Stimulated activated naive CD8-positive, alpha-beta T cell treated with anti-CD3 and anti-CD28 coated beads, Interleukin-15, Interleukin-2, amounts not matched to agents 100 ng/mL and 50 ng/mL, for 24 hours (primary cell): ENCODE results near the gene DOCK4.
"Not testable (repeated sequence)": the region's sequence is repeated elsewhere in the genome, so short reads cannot be mapped to it uniquely, and the experiment has no call there.

Source experiments
- H3K27ac Mint-ChIP-seq: one replicate; pipeline ENCODE4 v1.8.0; 2021; ENCODE audit warnings: mild to moderate bottlenecking, mixed read lengths
- H3K27me3 Mint-ChIP-seq: one replicate; pipeline ENCODE4 v1.8.0; 2021; ENCODE audit warnings: mixed read lengths
- H3K36me3 Mint-ChIP-seq: one replicate; pipeline ENCODE4 v1.8.0; 2021; ENCODE audit warnings: low read depth, mixed read lengths
- H3K4me1 Mint-ChIP-seq: one replicate; pipeline ENCODE4 v1.8.0; 2021; ENCODE audit warnings: low read depth, mixed read lengths
- H3K4me3 Mint-ChIP-seq: one replicate; pipeline ENCODE4 v1.8.0; 2021; ENCODE audit warnings: mild to moderate bottlenecking, mixed read lengths
- H3K9me3 Mint-ChIP-seq: one replicate; pipeline ENCODE4 v1.8.0; 2021; ENCODE audit warnings: mixed read lengths

Gene DOCK4

GRCh38 chr7:111914291-111914690 is 291.9 kb downstream of the DOCK4 start:
- no peak overlapping the region for H3K27ac Mint-ChIP-seq
- no peaks in the 10 kb centered on the region for H3K9me3 Mint-ChIP-seq
- no peaks in the 10 kb centered on the region for H3K36me3 Mint-ChIP-seq
- H3K27me3 Mint-ChIP-seq: peaks cover 12% of the 10 kb centered on the region
- H3K4me3 Mint-ChIP-seq: no peak overlapping the region
- peaks cover 3% of the 10 kb centered on the region for H3K4me1 Mint-ChIP-seq

- H3K27me3 Mint-ChIP-seq: no peaks in the 10 kb centered on the region
- H3K4me3 Mint-ChIP-seq: no peak overlapping the region
- H3K9me3 Mint-ChIP-seq: no peaks in the 10 kb centered on the region
- H3K36me3 Mint-ChIP-seq: no peaks in the 10 kb centered on the region
- H3K27ac Mint-ChIP-seq: no peak overlapping the region
- no peaks in the 10 kb centered on the region for H3K4me1 Mint-ChIP-seq
Measured at GRCh38 chr7:111911166-111911961, 294.8 kb downstream of the DOCK4 start.

- no peak overlapping the region for H3K27ac Mint-ChIP-seq
- no peaks in the 10 kb centered on the region for H3K9me3 Mint-ChIP-seq
- no peaks in the 10 kb centered on the region for H3K27me3 Mint-ChIP-seq
- H3K4me3 Mint-ChIP-seq: no peak overlapping the region
- no peaks in the 10 kb centered on the region for H3K4me1 Mint-ChIP-seq
- H3K36me3 Mint-ChIP-seq: no peaks in the 10 kb centered on the region
Measured at GRCh38 chr7:111910656-111911055, 295.5 kb downstream of the DOCK4 start.

DNA sequence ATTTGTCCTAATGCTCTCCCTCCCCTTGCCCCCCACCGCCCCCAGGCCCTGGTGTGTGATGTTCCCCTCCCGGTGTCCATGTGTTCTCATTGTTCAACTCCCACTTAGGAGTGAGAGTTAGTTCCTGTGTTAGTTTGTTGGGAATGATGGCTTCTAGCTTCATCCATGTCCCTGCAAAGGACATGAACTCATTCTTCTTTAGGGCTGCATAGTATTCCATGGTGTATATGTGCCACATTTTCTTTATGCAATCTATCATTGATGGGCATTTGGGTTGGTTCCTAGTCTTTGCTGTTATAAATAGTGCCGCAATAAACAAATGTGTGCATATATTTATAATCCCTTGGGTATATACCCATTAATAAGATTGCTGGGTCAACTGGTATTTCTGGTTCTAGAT is 297.5 kb downstream of the DOCK4 start:
- not testable (repeated sequence) for H3K4me1 Mint-ChIP-seq, H3K9me3 Mint-ChIP-seq, H3K36me3 Mint-ChIP-seq, H3K27ac Mint-ChIP-seq, H3K27me3 Mint-ChIP-seq, H3K4me3 Mint-ChIP-seq

DNA sequence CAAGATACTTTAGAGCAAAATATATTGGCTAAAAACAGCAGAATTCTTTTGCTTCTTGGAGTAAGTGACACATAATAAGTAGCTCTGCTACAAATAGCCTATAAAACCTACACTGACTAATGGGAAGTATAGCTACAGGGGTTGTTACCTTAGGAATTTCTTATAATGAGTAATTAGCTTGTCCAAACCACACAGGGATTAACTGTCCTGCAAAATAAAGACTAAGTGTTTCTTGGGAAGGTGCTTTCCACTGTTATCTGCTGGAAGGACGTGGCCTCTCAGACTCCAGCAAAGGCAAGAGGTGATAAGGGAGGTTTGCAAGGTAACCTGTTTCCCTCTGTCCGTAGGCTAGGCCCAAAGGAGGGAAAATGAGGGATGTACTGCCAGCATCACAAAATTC is 302.4 kb downstream of the DOCK4 start:
- no peaks in the 10 kb centered on the region for H3K36me3 Mint-ChIP-seq
- H3K9me3 Mint-ChIP-seq: no peaks in the 10 kb centered on the region
- no peak overlapping the region for H3K4me3 Mint-ChIP-seq
- H3K4me1 Mint-ChIP-seq: no peaks in the 10 kb centered on the region
- H3K27me3 Mint-ChIP-seq: no peaks in the 10 kb centered on the region
- no peak overlapping the region for H3K27ac Mint-ChIP-seq

GRCh38 chr7:111903016-111903415 is 303.2 kb downstream of the DOCK4 start:
- Mint-ChIP-seq H3K4me1 (no peaks in the 10 kb centered on the region), H3K4me3 (no peak overlapping the region), H3K27me3 (no peaks in the 10 kb centered on the region), H3K9me3 (no peaks in the 10 kb centered on the region), H3K36me3 (no peaks in the 10 kb centered on the region), H3K27ac (no peak overlapping the region)

DNA sequence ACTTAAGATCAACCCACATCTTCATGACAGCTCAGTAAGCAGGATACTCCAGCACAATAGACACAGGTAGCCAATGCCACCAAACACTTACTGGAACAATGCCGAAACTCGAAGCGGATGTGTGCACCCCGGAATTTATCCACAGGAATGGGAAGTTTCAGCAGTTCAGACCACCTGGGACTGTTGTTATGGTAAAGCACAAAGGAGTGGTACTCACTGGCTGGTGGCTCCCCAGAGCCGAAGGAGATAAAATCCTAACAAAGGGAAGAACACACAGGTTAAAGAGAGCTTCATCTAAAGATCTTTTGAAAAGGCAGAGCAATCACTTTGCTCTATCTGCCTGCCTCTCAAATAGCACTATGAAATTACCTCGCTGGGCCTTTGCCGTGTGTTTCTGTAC is 305.9 kb downstream of the DOCK4 start:
- H3K27ac Mint-ChIP-seq: no peak overlapping the region
- no peak overlapping the region for H3K4me3 Mint-ChIP-seq
- H3K9me3 Mint-ChIP-seq: no peaks in the 10 kb centered on the region
- no peaks in the 10 kb centered on the region for H3K4me1 Mint-ChIP-seq
- no peaks in the 10 kb centered on the region for H3K36me3 Mint-ChIP-seq
- no peaks in the 10 kb centered on the region for H3K27me3 Mint-ChIP-seq

DNA sequence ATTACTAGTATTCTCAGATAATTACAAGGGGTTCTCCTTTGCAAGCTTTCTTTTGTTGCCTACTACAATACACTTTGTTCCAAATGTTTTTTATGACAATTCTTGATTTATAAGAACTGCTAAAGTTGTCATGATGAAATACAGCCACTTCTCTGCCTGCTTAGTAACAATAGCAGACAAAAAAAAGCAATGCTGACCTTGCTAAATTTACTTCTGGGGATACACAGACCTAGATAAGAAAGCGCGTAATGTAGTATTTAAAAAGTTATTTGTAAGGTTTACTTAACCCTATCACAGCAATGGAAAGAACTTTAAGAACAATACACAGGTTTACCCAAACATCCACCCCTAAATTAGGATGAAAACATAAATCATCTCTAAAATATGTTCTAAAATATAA is 311.1 kb downstream of the DOCK4 start:
- H3K4me3 Mint-ChIP-seq: no peak overlapping the region
- H3K36me3 Mint-ChIP-seq: no peaks in the 10 kb centered on the region
- H3K4me1 Mint-ChIP-seq: no peaks in the 10 kb centered on the region
- H3K27me3 Mint-ChIP-seq: no peaks in the 10 kb centered on the region
- H3K27ac Mint-ChIP-seq: no peak overlapping the region
- no peaks in the 10 kb centered on the region for H3K9me3 Mint-ChIP-seq

GRCh38 chr7:111894518-111894917 is 311.7 kb downstream of the DOCK4 start:
- H3K27ac Mint-ChIP-seq: no peak overlapping the region
- no peak overlapping the region for H3K4me3 Mint-ChIP-seq
- no peaks in the 10 kb centered on the region for H3K9me3 Mint-ChIP-seq
- H3K4me1 Mint-ChIP-seq: no peaks in the 10 kb centered on the region
- H3K36me3 Mint-ChIP-seq: no peaks in the 10 kb centered on the region
- no peaks in the 10 kb centered on the region for H3K27me3 Mint-ChIP-seq

DNA sequence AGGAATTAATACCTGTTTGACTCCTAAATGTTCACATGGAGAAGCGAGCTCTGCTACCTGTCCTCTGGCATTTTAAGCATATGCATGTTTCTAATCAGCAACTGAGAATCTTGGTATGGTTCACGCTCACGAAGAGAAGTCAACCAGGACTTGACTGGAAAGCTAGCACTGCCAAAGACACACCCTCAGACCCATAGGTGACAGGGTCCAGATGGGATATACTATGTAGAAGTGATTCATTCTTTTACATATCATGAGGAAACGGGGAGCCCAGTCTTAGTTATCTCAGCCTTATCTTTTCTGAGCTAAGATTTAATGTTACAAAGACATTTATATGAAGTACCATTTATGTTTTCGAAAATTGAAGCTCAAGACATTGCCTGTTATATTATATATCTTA is 313.0 kb downstream of the DOCK4 start:
- no peaks in the 10 kb centered on the region for H3K27me3 Mint-ChIP-seq
- no peaks in the 10 kb centered on the region for H3K4me1 Mint-ChIP-seq
- no peak overlapping the region for H3K27ac Mint-ChIP-seq
- H3K4me3 Mint-ChIP-seq: no peak overlapping the region
- H3K36me3 Mint-ChIP-seq: no peaks in the 10 kb centered on the region
- H3K9me3 Mint-ChIP-seq: no peaks in the 10 kb centered on the region

- Mint-ChIP-seq H3K9me3 (no peaks in the 10 kb centered on the region), H3K27me3 (no peaks in the 10 kb centered on the region), H3K4me3 (no peak overlapping the region), H3K4me1 (no peaks in the 10 kb centered on the region), H3K36me3 (no peaks in the 10 kb centered on the region), H3K27ac (no peak overlapping the region)
Measured at GRCh38 chr7:111892588-111892987, 313.6 kb downstream of the DOCK4 start.

GRCh38 chr7:111887734-111888133 is 318.5 kb downstream of the DOCK4 start:
- H3K4me3 Mint-ChIP-seq: no peak overlapping the region
- H3K9me3 Mint-ChIP-seq: no peaks in the 10 kb centered on the region
- peaks cover 5% of the 10 kb centered on the region for H3K27me3 Mint-ChIP-seq
- H3K27ac Mint-ChIP-seq: no peak overlapping the region
- H3K4me1 Mint-ChIP-seq: no peaks in the 10 kb centered on the region
- no peaks in the 10 kb centered on the region for H3K36me3 Mint-ChIP-seq

DNA sequence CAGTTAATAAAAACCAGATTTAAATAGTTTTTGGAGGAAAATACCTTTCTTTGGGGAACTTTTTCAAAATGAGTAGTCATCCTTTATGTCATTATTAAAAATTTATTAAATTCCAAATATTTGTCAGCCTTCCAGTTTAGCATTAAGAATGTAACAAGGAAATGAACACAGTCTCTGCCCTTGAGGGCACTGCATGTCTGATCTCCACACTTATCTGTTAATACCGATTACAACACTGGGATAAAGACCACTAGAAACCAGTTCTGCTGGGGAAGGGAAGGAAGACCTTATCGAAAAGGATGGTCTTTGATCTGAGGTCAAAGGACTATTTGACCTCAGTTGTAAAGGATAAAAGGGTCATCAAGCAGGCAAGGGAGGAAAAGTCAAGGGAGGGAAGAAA is 320.0 kb downstream of the DOCK4 start:
- Mint-ChIP-seq H3K36me3 (no peaks in the 10 kb centered on the region), H3K4me3 (no peak overlapping the region), H3K27me3 (peaks cover 5% of the 10 kb centered on the region), H3K4me1 (no peaks in the 10 kb centered on the region), H3K27ac (no peak overlapping the region), H3K9me3 (no peaks in the 10 kb centered on the region)

DNA sequence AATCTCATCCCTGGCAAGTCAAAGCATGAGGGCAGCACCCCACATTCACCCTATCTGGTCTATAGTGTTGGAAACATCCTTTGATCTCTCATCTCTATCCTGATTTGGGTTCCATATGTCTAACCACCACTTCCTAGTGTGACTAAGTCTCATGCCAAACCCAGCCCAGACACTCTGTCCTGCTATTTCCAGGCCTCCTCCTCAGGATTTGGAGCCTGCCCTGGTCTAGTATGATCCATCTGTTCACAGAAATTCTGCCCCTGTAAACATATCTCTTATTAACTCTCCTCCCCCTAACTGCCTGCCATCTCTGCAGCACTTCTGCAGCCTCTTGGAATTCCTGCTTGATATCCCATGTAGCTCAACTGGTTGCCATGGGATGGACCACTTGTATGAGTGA is 323.0 kb downstream of the DOCK4 start:
- Mint-ChIP-seq H3K36me3 (no peaks in the 10 kb centered on the region), H3K4me1 (no peaks in the 10 kb centered on the region), H3K27me3 (peaks cover 9% of the 10 kb centered on the region), H3K9me3 (no peaks in the 10 kb centered on the region), H3K27ac (no peak overlapping the region), H3K4me3 (no peak overlapping the region)

- no peak overlapping the region for H3K4me3 Mint-ChIP-seq
- H3K9me3 Mint-ChIP-seq: peaks cover 4% of the 10 kb centered on the region
- H3K4me1 Mint-ChIP-seq: no peaks in the 10 kb centered on the region
- no peaks in the 10 kb centered on the region for H3K36me3 Mint-ChIP-seq
- H3K27me3 Mint-ChIP-seq: peaks cover 15% of the 10 kb centered on the region
- H3K27ac Mint-ChIP-seq: no peak overlapping the region
Measured at GRCh38 chr7:111878785-111879184, 327.4 kb downstream of the DOCK4 start.

DNA sequence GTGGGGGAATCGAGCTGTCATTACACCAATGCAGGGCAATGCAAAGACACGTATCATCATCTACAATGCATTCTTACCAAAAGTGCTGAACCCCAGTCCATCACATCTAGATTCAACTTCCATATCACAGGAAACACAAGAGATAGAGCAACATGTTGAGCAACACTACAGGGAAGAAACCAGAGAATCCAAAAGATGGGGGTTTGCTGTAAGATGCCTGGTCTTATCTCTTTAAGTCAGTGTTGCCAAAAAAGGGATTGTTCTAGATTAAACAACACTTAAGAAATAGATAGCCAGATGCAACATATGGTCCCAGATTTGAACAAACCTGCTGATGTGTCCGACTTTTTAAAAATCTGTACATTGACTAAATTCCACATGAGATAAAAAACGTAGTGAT is 328.3 kb downstream of the DOCK4 start:
- no peak overlapping the region for H3K4me3 Mint-ChIP-seq
- peaks cover 4% of the 10 kb centered on the region for H3K9me3 Mint-ChIP-seq
- H3K4me1 Mint-ChIP-seq: no peaks in the 10 kb centered on the region
- H3K27ac Mint-ChIP-seq: no peak overlapping the region
- H3K36me3 Mint-ChIP-seq: no peaks in the 10 kb centered on the region
- H3K27me3 Mint-ChIP-seq: peaks cover 10% of the 10 kb centered on the region
